Erythroblast (primary cell): ENCODE results near the gene CNTN4.

Source experiments
- DNase-seq, 2 experiments: peaks; one replicate each; lab custom pipeline; 2025; lab: John Stamatoyannopoulos, UW
- GATA1 ChIP-seq: IDR thresholded peaks from 2 replicates; pipeline ENCODE4 v1.6.1; 2011; ENCODE audit warnings: low read depth, mild to moderate bottlenecking, control low read depth, low read length, moderate library complexity
- POLR2A ChIP-seq: IDR thresholded peaks from 2 replicates; pipeline ENCODE4 v1.6.1; 2011; ENCODE audit warnings: mild to moderate bottlenecking, low read length

Gene CNTN4

DNA sequence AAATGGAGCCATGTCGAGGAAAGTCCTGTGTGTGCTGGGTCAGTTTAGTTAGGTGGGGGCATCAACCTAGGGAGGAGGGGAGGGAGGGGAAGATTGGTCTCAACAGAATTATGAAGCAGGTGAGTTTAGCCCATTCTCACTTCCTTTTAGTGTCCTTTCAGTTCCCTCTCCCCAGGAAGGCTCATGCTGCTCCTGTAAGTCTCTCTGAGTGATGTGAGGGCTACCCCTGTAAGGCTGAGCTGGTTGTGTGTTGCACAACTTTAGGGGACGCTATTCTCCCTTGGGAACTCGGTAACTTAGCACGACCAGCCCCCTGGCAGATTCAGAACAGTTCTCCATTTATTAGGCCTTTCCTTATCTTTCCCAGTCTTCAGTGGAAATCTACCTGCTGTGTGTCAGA is 990.4 kb downstream of the CNTN4 start:
- TF ChIP-seq GATA1 (no peak), POLR2A (no peak)

DNA sequence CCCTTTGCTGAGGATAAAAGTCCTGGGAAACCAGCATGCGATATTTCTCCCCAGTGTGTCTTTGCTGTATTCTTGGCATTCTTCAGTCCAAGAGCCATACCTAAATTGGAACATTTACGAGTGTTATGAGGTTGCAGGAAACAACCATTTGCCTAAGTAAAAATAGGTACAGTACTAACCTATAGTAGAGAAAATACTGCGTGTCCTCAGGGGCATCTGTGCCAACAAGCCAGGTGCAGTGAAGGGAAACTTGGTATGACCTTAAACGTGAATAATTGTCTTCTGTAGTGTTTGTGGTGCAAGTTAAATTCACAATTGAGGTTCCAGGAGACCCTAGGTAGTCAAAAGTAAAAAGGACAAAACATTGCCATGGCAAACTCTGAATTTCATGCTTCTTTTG is 999.3 kb downstream of the CNTN4 start:
- TF ChIP-seq GATA1, result no peak
- no peak for TF ChIP-seq POLR2A

More for the DNA sequence above, 990.4 kb downstream of the CNTN4 start:
- DNase-seq, result no peak

GRCh38 chr3:3101660-3102458 is 1003.2 kb downstream of the CNTN4 start:
- no peak for TF ChIP-seq POLR2A
- no peak for TF ChIP-seq GATA1
- no peak for DNase-seq

More for the DNA sequence above, 999.3 kb downstream of the CNTN4 start:
- DNase-seq, result no peak

DNA sequence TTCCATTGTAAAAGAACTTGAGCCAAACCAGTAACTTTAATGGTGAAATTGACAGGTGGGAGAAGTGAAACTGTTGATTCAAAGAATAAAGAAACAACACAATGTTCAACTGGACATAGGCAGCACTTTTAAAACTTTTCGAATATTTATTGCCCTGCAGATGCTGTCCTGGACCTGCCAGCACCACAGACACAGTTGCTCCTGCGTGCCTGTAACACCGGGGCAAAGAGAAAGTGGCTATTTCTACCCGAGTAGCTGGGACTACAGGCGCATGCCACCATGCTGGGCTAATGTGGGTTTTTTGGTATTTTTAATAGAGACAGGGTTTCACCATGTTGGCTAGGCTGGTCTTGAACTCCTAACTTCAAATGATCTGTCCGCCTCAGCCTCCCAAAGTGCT is 1004.1 kb downstream of the CNTN4 start:
- TF ChIP-seq GATA1, result no peak
- TF ChIP-seq POLR2A, result no peak
- no peak for DNase-seq

DNA sequence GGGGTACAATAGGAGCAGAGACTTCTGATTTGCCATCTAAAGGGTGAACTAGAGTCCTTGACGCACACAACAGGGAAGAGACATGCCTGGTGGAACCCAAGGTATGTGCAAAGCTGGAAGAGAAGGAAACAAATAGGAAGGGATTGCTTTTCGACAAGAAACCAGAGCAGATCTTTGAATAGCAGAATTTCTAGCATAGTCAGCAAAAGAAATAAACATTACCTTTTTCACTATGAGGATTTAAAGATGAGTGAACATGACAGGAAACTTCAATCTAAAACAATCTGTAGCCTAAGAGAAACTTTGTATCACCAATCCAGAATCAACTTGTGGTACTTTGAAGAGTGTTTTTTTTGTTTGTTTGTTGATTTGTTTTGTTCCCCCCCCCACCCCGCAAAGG is 1006.6 kb downstream of the CNTN4 start:
- no peak for DNase-seq
- TF ChIP-seq GATA1 (no peak), POLR2A (no peak)

GRCh38 chr3:3105815-3106214 is 1007.1 kb downstream of the CNTN4 start:
- no peak for DNase-seq
- no peak for TF ChIP-seq GATA1
- TF ChIP-seq POLR2A, result no peak

DNA sequence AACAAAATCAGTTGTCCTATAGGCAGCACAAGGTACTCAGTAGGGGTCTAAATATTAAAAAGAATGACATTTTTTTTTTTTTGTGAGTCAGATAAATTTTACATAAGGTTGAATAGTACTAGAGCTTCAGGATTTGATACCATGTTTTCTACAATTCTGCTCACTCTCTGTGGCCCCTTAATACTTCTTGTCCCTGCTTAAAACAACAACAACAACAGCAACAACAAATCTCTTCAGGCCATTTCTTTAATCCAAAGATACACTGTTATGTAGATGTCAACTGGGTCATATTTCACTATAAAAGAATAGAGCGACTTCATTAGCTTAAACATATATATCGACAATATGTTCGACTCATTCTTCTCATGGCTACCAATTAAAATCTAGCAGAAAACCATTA is 1008.5 kb downstream of the CNTN4 start:
- no peak for DNase-seq
- TF ChIP-seq GATA1 (no peak), POLR2A (no peak)
